ENCODE data around the gene ARHGAP5.

ARHGAP5 gene

GRCh38 chr14:32077081-32078022 lies at the start of gene ARHGAP5:
Gene ARHGAP5, plus strand, starts transcription at chr14:32077304. Its CDS starts 13,366 bp downstream, at chr14:32090670.
- peak; percentile 39 for DNase-seq (ENCODE audit: low spot score)
- no peak for TF ChIP-seq CTCF (IDR thresholded peaks at IDR 0.05; ENCODE audit: extremely low read depth, missing control alignments)

GRCh38 chr14:32028599-32028998 lies 48.5 kb upstream of the ARHGAP5 start:
- no peak for DNase-seq (ENCODE audit: low spot score)
- no peak for TF ChIP-seq CTCF (IDR thresholded peaks at IDR 0.05; ENCODE audit: extremely low read depth, missing control alignments)

GRCh38 chr14:32033543-32033942 lies 43.6 kb upstream of the ARHGAP5 start:
- TF ChIP-seq CTCF (IDR thresholded peaks at IDR 0.05; ENCODE audit: extremely low read depth, missing control alignments) = no peak
- no peak for DNase-seq (ENCODE audit: low spot score)

- DNase-seq (ENCODE audit: low spot score) = no peak
- TF ChIP-seq CTCF (IDR thresholded peaks at IDR 0.05; ENCODE audit: extremely low read depth, missing control alignments) = no peak
Measured at GRCh38 chr14:32038876-32039275, 38.2 kb upstream of the ARHGAP5 start.

GRCh38 chr14:32039401-32040030 lies 37.6 kb upstream of the ARHGAP5 start:
- no peak for DNase-seq (ENCODE audit: low spot score)

GRCh38 chr14:32043624-32044023 lies 33.5 kb upstream of the ARHGAP5 start:
- DNase-seq (ENCODE audit: low spot score) = no peak
- no peak for TF ChIP-seq CTCF (IDR thresholded peaks at IDR 0.05; ENCODE audit: extremely low read depth, missing control alignments)

More at GRCh38 chr14:32039401-32040030, 37.6 kb upstream of the ARHGAP5 start:
- no peak for TF ChIP-seq CTCF (IDR thresholded peaks at IDR 0.05; ENCODE audit: extremely low read depth, missing control alignments)

GRCh38 chr14:32044454-32044853 lies 32.6 kb upstream of the ARHGAP5 start:
- no peak for TF ChIP-seq CTCF (IDR thresholded peaks at IDR 0.05; ENCODE audit: extremely low read depth, missing control alignments)
- no peak for DNase-seq (ENCODE audit: low spot score)

Data from GM20000 (cell line).